Thoracic aorta (tissue), 2 donors: ENCODE results near the gene TADA1. TPM values are rescaled to one million over a fixed set of nuclear protein-coding genes. Genes with fewer than 3 reads are reported as not detected.

Experiments used
- ATAC-seq: fragments of 150-250 bp; one replicate; pipeline ENCODE4 v1.8.0; 2017; ENCODE audit warnings: low read depth; ENCODE audit not compliant: insufficient number of reproducible peaks, low FRiP score
- DNase-seq: peaks from one replicate; pipeline ENCODE4 v3.0.0-alpha.2; 2020; ENCODE audit warnings: low spot score
- H3K27ac ChIP-seq, 2 donors: fragments of 200-600 bp; sonication (generic); 1 replicate in 1 of 2; 2 replicates in 1 of 2; pipeline ENCODE4 v1.5.1; 2016; ENCODE audit warnings: mild to moderate bottlenecking in 2 of 2, moderate library complexity in 2 of 2
- H3K27me3 ChIP-seq: fragments of 200-600 bp; sonication (generic); replicated peaks from 2 replicates; pipeline ENCODE4 v1.6.0; 2016; ENCODE audit warnings: mild to moderate bottlenecking; ENCODE audit not compliant: insufficient read depth
- H3K36me3 ChIP-seq: fragments of 200-600 bp; sonication (generic); one replicate; pipeline ENCODE4 v1.5.1; 2016
- H3K4me1 ChIP-seq, 2 donors: fragments of 200-600 bp; sonication (generic); 1 replicate in 1 of 2; 2 replicates in 1 of 2; pipeline versions ENCODE4 v1.5.1 to v1.6.0; 2016; ENCODE audit warnings: low read depth in 2 of 2, mild to moderate bottlenecking in 1 of 2; ENCODE audit not compliant: control insufficient read depth in 1 of 2
- H3K4me3 ChIP-seq: fragments of 200-600 bp; sonication (generic); 2 replicates; pipeline ENCODE4 v1.5.1; 2016; ENCODE audit warnings: mild to moderate bottlenecking
- H3K9me3 ChIP-seq: fragments of 200-600 bp; sonication (generic); 2 replicates; pipeline ENCODE4 v1.5.1; 2016
- total RNA-seq, 2 donors: library from RNA; depleted of rRNA; stranded (reverse); fragments of >200 nt; gene quantifications; one replicate each; pipeline versions ENCODE4 v1.1.0 to v1.2.3, GENCODE V29; 2016
- TF ChIP-seq, protein P1 (sequence below): fragments of 200-600 bp; sonication (generic); IDR thresholded peaks from one replicate; pipeline ENCODE4 v1.5.1; 2019; ENCODE audit warnings: antibody characterized with exemption

Gene TADA1
- total RNA-seq, 2 donors from 2014 or later, result 5.7 to 6.5 TPM

DNA sequence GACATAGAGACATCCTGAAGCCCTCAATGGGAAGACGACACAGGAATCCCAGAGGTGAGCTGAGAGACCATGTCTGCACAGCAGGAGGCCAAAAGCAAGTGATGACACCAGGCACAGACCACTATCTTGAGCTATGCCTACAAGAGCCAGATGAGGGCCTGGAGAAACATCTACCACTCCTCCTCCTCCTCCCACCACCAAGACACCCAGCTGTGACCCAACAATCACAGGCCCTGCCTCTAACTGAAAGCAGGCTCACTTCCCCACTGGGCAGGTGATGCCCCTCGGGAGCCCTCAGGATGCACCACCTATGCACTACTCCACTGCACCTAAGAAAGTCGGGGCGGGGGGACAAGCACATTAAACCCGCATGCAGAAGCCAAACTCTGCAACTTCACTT lies 16.5 kb downstream of the TADA1 start:
- no peaks in the 10 kb centered on the region for H3K4me1 ChIP-seq
- ATAC-seq (no peak), DNase-seq (no peak)
- no peak overlapping the region for H3K27ac ChIP-seq
- no peaks in the 10 kb centered on the region for H3K27me3 ChIP-seq
- TF ChIP-seq, protein P1, sequence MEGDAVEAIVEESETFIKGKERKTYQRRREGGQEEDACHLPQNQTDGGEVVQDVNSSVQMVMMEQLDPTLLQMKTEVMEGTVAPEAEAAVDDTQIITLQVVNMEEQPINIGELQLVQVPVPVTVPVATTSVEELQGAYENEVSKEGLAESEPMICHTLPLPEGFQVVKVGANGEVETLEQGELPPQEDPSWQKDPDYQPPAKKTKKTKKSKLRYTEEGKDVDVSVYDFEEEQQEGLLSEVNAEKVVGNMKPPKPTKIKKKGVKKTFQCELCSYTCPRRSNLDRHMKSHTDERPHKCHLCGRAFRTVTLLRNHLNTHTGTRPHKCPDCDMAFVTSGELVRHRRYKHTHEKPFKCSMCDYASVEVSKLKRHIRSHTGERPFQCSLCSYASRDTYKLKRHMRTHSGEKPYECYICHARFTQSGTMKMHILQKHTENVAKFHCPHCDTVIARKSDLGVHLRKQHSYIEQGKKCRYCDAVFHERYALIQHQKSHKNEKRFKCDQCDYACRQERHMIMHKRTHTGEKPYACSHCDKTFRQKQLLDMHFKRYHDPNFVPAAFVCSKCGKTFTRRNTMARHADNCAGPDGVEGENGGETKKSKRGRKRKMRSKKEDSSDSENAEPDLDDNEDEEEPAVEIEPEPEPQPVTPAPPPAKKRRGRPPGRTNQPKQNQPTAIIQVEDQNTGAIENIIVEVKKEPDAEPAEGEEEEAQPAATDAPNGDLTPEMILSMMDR, result no peak
- H3K36me3 ChIP-seq, result peaks cover 30% of the 10 kb centered on the region
- no peaks in the 10 kb centered on the region for H3K9me3 ChIP-seq
- no peak overlapping the region for H3K4me3 ChIP-seq

DNA sequence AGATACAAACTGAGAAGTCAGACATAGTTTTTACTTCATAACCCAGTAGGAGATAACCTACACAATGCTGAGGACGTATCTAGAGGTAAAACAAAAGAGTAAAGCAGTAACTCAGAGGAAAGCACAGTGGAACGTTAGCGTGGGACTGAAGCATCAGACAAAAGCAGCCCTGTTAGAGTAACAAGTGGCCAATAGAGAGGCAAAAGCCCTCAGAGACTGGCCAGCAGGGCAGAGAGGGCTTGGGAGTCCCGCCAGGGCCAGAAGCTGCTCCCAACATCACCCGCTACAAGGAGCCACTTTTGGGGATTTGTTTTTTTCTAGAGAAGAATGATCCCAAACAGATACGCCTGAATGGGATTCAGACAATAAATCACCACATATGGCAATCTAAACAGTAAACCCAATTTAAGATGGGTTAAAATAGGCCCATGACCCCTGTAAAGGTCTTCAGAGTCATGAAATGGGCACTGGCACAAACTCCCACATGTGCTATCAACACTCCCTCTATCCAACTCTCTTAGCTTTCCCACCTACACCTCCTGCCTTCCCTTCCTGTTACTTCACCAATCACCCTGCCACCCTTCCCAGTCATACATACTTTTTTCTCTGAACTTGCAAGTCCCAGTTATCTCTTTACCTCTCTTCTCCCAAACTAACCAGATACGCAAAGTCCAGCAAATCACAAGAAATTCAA lies 17.2 kb downstream of the TADA1 start:
- Histone ChIP-seq H3K4me1 (no peaks in the 10 kb centered on the region), H3K4me3 (no peak overlapping the region), H3K9me3 (no peaks in the 10 kb centered on the region), H3K36me3 (peaks cover 35% of the 10 kb centered on the region), H3K27ac (no peak overlapping the region), H3K27me3 (no peaks in the 10 kb centered on the region)
- DNase-seq, result no peak
- TF ChIP-seq, protein P1, result no peak
- no peak for ATAC-seq

GRCh38 chr1:166857995-166858394 lies 18.1 kb downstream of the TADA1 start:
- ATAC-seq (no peak), DNase-seq (no peak)
- no peaks in the 10 kb centered on the region for H3K9me3 ChIP-seq
- H3K4me3 ChIP-seq, result no peak overlapping the region
- H3K27ac ChIP-seq, result no peak overlapping the region
- TF ChIP-seq, protein P1, result no peak
- no peaks in the 10 kb centered on the region for H3K27me3 ChIP-seq
- H3K4me1 ChIP-seq, result peaks cover 0 to 6% of the 10 kb centered on the region in 2 donors
- peaks cover 34% of the 10 kb centered on the region for H3K36me3 ChIP-seq

DNA sequence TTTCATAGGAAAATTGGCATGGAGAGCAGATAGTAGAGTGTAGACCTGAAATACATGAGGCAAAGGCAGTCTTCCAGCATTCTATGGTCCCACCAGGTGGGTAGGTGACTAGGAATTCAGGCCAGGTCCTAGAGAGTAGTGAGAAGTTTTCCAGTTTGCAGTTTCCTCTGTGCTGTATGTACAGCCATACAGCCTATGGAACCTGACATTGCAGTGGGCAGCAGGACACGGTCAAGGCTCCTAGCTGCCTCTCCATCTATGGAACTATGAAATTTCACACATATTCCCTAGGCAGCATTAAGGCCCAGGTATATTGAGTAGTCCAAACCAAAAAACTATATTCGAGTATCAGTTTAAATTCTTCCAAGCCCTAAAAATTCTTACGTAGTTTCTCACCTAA lies 20.5 kb downstream of the TADA1 start:
- TF ChIP-seq, protein P1, result no peak
- no peaks in the 10 kb centered on the region for H3K27me3 ChIP-seq
- H3K4me3 ChIP-seq, result no peak overlapping the region
- DNase-seq, result no peak
- no peaks in the 10 kb centered on the region for H3K9me3 ChIP-seq
- no peak for ATAC-seq
- H3K4me1 ChIP-seq, result peaks cover 0 to 11% of the 10 kb centered on the region in 2 donors
- H3K36me3 ChIP-seq, result peaks cover 33% of the 10 kb centered on the region
- H3K27ac ChIP-seq, result no peak overlapping the region

GRCh38 chr1:166852918-166853317 lies 23.1 kb downstream of the TADA1 start:
- Histone ChIP-seq H3K9me3 (no peaks in the 10 kb centered on the region), H3K4me3 (no peak overlapping the region), H3K27ac (no peak overlapping the region), H3K36me3 (peaks cover 46% of the 10 kb centered on the region), H3K27me3 (no peaks in the 10 kb centered on the region), H3K4me1 (peaks cover 0 to 15% of the 10 kb centered on the region in 2 donors)
- DNase-seq (no peak), ATAC-seq (no peak)
- TF ChIP-seq, protein P1, result no peak
